Measurements from ENCODE around the gene ATG101.

The ATG101 gene

GRCh38 chr12:52069327-52070184, at the start of gene ATG101:
ATG101 (plus strand) TSS chr12:52069978; CDS start chr12:52073651, 3,673 bp downstream.
- DNase-seq (ENCODE audit: low read depth in 2 of 2, low spot score in 1 of 2), result peak; percentile 70 to 75

GRCh38 chr12:52020539-52021336, 49.0 kb upstream of the ATG101 start:
- no peak for DNase-seq (ENCODE audit: low read depth in 2 of 2, low spot score in 1 of 2)

GRCh38 chr12:52022841-52023181, 47.0 kb upstream of the ATG101 start:
- no peak for DNase-seq (ENCODE audit: low read depth in 2 of 2, low spot score in 1 of 2)

- DNase-seq (ENCODE audit: low read depth in 2 of 2, low spot score in 1 of 2), result peak; percentile 78 to 86
Measured at GRCh38 chr12:52023182-52023975, 46.4 kb upstream of the ATG101 start.

GRCh38 chr12:52023976-52024688, 45.6 kb upstream of the ATG101 start:
- DNase-seq (ENCODE audit: low read depth in 2 of 2, low spot score in 1 of 2), result no peak

GRCh38 chr12:52024845-52025230, 44.9 kb upstream of the ATG101 start:
- no peak for DNase-seq (ENCODE audit: low read depth in 2 of 2, low spot score in 1 of 2)

- no peak for DNase-seq (ENCODE audit: low read depth in 2 of 2, low spot score in 1 of 2)
Measured at GRCh38 chr12:52026263-52026662, 43.5 kb upstream of the ATG101 start.

GRCh38 chr12:52027085-52027843, 42.5 kb upstream of the ATG101 start:
- no peak for DNase-seq (ENCODE audit: low read depth in 2 of 2, low spot score in 1 of 2)

GRCh38 chr12:52029685-52030084, 40.1 kb upstream of the ATG101 start:
- no peak for DNase-seq (ENCODE audit: low read depth in 2 of 2, low spot score in 1 of 2)

GRCh38 chr12:52032446-52032803, 37.4 kb upstream of the ATG101 start:
- DNase-seq (ENCODE audit: low read depth in 2 of 2, low spot score in 1 of 2), result no peak

GRCh38 chr12:52032804-52033445, 36.9 kb upstream of the ATG101 start:
- DNase-seq (ENCODE audit: low read depth in 2 of 2, low spot score in 1 of 2), result peak; percentile 66 to 85

GRCh38 chr12:52033446-52034140, 36.2 kb upstream of the ATG101 start:
- DNase-seq (ENCODE audit: low read depth in 2 of 2, low spot score in 1 of 2), result no peak

GRCh38 chr12:52035190-52035589, 34.6 kb upstream of the ATG101 start:
- DNase-seq (ENCODE audit: low read depth in 2 of 2, low spot score in 1 of 2), result no peak

- no peak for DNase-seq (ENCODE audit: low read depth in 2 of 2, low spot score in 1 of 2)
Measured at GRCh38 chr12:52035926-52036325, 33.9 kb upstream of the ATG101 start.

GRCh38 chr12:52036587-52037171, 33.1 kb upstream of the ATG101 start:
- DNase-seq (ENCODE audit: low read depth in 2 of 2, low spot score in 1 of 2), result peak; percentile 60 to 81

GRCh38 chr12:52037248-52037861, 32.4 kb upstream of the ATG101 start:
- DNase-seq (ENCODE audit: low read depth in 2 of 2, low spot score in 1 of 2), result no peak

- DNase-seq (ENCODE audit: low read depth in 2 of 2, low spot score in 1 of 2), result no peak
Measured at GRCh38 chr12:52038447-52038846, 31.3 kb upstream of the ATG101 start.

- DNase-seq (ENCODE audit: low read depth in 2 of 2, low spot score in 1 of 2), result no peak
Measured at GRCh38 chr12:52041035-52041434, 28.7 kb upstream of the ATG101 start.
